ENCODE data around the gene KBTBD2.

The KBTBD2 gene

GRCh38 chr7:32846630-32847225, 44.8 kb downstream of the KBTBD2 start:
- TF ChIP-seq, protein P1, sequence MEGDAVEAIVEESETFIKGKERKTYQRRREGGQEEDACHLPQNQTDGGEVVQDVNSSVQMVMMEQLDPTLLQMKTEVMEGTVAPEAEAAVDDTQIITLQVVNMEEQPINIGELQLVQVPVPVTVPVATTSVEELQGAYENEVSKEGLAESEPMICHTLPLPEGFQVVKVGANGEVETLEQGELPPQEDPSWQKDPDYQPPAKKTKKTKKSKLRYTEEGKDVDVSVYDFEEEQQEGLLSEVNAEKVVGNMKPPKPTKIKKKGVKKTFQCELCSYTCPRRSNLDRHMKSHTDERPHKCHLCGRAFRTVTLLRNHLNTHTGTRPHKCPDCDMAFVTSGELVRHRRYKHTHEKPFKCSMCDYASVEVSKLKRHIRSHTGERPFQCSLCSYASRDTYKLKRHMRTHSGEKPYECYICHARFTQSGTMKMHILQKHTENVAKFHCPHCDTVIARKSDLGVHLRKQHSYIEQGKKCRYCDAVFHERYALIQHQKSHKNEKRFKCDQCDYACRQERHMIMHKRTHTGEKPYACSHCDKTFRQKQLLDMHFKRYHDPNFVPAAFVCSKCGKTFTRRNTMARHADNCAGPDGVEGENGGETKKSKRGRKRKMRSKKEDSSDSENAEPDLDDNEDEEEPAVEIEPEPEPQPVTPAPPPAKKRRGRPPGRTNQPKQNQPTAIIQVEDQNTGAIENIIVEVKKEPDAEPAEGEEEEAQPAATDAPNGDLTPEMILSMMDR (IDR thresholded peaks at IDR 0.05): peak; percentile 81
